GM21515 (cell line): ENCODE data around the gene PRKAG2.
"Not testable (repeated sequence)": the region's sequence is repeated elsewhere in the genome, so short reads cannot be mapped to it uniquely, and the experiment has no call there.

ENCODE experiments used
- ATAC-seq: cut with Tn5 transposase; IDR thresholded peaks from one replicate; pipeline ENCODE4 v1.9.1; 2021; ENCODE audit not compliant: unreplicated experiment

PRKAG2 gene

GRCh38 chr7:151806204-151806603, 70.7 kb downstream of the PRKAG2 start:
- ATAC-seq, result no peak

- ATAC-seq, result no peak
Observed at GRCh38 chr7:151805191-151805590, 71.7 kb downstream of the PRKAG2 start.

DNA sequence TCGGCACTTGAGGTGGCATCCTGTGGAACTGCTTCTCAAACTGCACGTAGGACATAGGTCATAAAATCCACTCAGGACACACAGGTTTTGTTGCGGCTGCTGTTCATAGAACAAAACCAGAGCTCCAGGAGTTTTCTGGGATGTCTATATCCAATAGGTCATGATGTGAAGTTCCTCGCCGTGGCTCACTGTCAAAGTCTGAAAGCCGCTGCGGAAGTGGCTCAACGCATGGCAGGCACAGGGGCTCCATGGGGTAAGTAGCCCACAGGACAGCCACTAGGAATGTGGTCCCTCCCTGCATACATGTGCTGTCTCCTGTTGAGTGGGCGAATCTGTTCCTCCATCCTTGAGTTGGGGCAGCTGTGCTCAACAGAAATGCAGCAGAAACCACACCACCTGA, 72.2 kb downstream of the PRKAG2 start:
- ATAC-seq, result no peak

GRCh38 chr7:151803841-151804240, 73.1 kb downstream of the PRKAG2 start:
- no peak for ATAC-seq

GRCh38 chr7:151802469-151802846, 74.5 kb downstream of the PRKAG2 start:
- ATAC-seq, result no peak

DNA sequence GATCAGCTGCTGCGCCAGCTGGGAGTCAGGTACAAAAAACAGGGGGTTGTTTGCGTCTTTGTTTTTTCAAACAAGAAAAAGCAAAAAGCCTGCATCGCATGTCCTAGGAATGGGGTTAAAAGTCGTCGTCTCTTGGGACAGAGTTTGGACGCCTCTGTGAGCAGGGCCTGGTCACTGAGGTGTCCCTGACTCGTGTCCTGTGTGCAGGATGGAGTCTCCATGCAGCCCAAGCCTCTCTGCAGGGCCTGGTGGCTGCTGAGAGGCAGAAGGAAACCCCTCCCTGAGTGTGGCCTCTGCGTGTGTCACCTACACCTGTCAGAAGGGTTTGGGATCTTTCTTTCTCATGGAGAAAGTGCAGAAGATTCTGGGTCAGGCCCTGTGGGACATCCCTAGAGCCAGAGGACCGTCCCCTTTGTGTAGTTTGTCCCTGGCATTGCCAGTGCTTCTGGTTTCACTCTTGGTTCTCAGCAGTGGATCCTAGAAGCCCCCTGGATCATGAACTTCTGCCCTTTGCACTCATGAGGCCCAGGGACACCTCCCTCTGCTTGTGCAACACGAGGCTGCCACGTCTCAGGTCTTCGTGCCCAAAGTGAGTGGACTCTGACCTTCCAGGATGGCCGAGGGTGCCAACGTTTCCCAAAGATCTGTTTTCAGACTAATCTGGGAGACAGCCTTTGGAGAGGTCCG, 75.0 kb downstream of the PRKAG2 start:
- no peak for ATAC-seq

GRCh38 chr7:151801291-151801690, 75.6 kb downstream of the PRKAG2 start:
- no peak for ATAC-seq

- ATAC-seq, result no peak
Observed at GRCh38 chr7:151800861-151801260, 76.1 kb downstream of the PRKAG2 start.

GRCh38 chr7:151800391-151800790, 76.5 kb downstream of the PRKAG2 start:
- no peak for ATAC-seq

DNA sequence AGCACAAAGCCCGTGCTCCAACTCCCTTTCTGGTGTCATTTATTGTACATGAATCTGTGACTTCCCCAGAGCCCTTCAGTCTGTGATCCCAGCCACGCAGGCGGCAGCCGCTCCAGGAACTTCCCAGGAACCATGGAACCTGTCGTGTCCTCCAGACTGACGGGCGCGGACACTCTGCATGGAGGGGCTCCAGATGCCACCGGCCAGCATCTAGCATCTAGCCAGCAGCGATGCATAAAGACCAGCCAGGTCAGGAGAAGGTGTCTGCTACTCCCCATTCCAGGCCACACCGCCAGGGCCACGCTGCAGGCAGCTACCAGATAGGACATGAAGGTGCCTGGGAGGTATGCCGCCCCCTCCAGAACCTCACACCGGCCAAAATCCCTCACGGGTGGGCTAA, 77.4 kb downstream of the PRKAG2 start:
- no peak for ATAC-seq

GRCh38 chr7:151798851-151799448, 78.0 kb downstream of the PRKAG2 start:
- no peak for ATAC-seq

- ATAC-seq, result not testable (repeated sequence)
Observed at GRCh38 chr7:151797667-151798307, 79.1 kb downstream of the PRKAG2 start.

GRCh38 chr7:151796871-151797537, 79.9 kb downstream of the PRKAG2 start:
- ATAC-seq, result no peak

DNA sequence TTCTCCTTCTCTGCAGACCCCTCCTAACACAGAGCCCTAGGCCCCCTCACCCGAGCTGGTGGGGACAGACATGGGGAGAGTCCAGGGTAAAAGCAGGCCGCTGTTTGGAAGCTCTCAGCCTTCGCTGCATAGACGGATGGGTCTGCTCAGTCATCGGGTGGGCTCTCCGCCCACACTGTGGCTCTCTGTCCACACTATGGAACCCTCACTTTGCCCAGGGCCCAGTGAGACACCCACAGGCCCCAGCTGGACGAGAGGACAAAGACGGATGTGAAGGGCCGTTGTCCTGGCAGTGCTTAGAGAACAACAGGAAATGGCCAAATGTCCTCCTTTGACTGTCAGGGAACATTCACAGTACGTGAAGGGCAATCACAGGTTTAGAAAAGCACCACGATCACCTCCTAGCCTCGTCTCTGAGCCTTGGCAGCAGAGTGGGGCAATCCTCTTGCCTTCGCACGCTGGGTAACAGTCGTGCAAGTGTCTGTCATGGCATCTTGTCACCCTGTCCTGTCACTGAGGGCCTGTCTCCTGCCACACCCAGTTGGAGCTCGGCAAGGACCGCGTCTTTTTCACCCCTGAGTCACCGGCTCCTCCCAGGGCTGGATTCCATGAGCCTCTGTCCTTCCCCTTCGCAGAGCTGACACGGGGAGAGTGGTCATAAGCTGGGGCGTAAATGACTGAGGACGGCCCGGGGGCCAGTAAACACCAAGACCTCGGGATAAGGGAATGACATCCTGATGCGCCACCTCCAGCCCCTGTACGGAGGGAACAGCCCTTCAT, 80.6 kb downstream of the PRKAG2 start:
- ATAC-seq, result no peak

- peak; percentile 55 for ATAC-seq
Observed at GRCh38 chr7:151795168-151795811, 81.6 kb downstream of the PRKAG2 start.

- no peak for ATAC-seq
Observed at GRCh38 chr7:151794508-151795167, 82.3 kb downstream of the PRKAG2 start.

GRCh38 chr7:151793991-151794507, 82.9 kb downstream of the PRKAG2 start:
- ATAC-seq, result no peak

DNA sequence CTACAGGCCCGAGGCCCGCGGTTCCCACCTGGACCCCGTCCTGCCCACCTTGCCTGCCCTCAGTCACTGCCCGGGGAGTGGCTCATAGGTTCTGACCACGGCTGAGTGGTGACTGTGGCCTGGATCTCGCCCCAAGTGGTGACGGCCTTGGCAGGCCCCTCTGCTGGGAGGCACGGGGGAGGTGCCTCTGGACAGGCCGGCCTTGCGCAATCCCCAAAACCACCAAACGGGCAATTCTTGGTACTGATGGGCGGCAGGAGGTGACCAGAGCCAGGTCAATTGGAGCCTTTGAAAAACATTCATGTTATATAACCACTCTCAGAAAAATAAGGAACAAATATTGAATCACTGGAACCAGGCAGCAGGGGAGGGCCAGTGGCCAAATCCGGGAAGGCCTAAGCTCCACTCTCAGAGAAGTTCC, 83.4 kb downstream of the PRKAG2 start:
- no peak for ATAC-seq

DNA sequence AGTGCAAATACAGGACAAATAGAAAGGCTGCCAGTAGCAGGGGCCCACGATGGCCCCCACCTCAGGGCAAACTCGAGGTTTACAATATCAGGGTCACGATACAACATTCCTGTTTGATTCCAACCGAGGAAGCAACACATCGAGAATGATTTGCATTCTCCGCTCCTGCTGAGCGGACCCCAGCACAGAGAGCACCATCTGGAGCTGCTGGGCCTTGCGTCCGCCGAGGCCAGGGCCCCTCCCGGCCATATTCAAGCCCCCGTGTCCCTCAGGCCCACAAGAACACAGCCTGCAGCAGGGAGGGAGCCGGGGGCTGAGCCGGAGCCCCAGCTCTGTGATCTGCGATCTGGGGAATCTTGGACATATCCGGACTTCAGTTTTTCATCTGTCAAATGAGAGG, 84.3 kb downstream of the PRKAG2 start:
- ATAC-seq, result no peak

- no peak for ATAC-seq
Observed at GRCh38 chr7:151792086-151792485, 84.8 kb downstream of the PRKAG2 start.
